OCI-LY7 (cell line): ENCODE measurements around the gene KLF16.

ENCODE experiments used
- EZH2phosphoT487 ChIP-seq: fragments of 200-600 bp; sonication (generic); IDR thresholded peaks from 2 replicates; pipeline ENCODE4 v1.6.1; 2018; ENCODE audit warnings: low read depth, borderline replicate concordance, mild to moderate bottlenecking, mixed run types, antibody characterized with exemption, low read length, moderate library complexity, mixed read lengths
- TF ChIP-seq, protein P1 (sequence below): fragments of 200-600 bp; sonication (generic); conservative IDR thresholded peaks from 2 replicates; pipeline ENCODE4 v1.5.1; 2014; ENCODE audit warnings: mild to moderate bottlenecking, antibody characterized with exemption, low read length, moderate library complexity, mixed read lengths

DNA sequence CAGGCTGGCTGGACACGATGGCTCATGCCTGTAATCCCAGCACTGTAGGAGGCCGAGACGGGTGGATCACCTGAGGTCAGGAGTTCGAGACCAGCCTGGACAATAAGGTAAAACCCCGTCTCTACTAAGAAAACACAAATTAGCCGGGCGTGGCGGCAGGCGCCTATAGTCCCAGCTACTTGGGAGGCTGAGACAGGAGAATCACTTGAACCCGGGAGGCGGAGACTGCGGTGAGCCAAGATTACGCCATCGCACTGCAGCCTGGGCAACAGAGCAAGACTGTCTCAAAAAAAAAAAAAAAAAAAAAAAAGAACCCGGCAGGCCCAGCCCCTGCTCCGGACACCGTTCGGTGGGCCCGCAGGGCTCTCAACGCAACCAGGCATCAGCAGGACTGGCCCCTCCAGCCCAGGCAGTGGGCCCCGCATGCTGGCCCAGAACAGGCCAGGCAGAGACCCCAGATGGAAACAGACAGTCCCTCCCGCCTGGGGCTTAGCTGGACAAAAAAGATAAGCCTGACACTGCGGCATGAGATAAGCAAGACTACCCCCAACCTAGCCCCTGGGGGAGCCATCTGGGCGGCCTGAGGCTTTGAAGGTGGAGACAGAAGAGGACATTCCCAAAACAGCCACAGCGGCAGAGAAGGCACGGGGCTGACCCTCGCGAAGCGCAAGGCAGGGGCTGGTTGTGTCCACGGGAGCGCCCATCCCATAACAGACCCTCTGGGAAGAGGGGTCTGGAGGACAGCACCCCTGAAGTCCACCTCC lies 26.7 kb downstream of the KLF16 start:
- TF ChIP-seq, protein P1, sequence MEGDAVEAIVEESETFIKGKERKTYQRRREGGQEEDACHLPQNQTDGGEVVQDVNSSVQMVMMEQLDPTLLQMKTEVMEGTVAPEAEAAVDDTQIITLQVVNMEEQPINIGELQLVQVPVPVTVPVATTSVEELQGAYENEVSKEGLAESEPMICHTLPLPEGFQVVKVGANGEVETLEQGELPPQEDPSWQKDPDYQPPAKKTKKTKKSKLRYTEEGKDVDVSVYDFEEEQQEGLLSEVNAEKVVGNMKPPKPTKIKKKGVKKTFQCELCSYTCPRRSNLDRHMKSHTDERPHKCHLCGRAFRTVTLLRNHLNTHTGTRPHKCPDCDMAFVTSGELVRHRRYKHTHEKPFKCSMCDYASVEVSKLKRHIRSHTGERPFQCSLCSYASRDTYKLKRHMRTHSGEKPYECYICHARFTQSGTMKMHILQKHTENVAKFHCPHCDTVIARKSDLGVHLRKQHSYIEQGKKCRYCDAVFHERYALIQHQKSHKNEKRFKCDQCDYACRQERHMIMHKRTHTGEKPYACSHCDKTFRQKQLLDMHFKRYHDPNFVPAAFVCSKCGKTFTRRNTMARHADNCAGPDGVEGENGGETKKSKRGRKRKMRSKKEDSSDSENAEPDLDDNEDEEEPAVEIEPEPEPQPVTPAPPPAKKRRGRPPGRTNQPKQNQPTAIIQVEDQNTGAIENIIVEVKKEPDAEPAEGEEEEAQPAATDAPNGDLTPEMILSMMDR, result no peak
- no peak for TF ChIP-seq EZH2phosphoT487
